ENCODE results near the gene TTC34.

Gene TTC34

GRCh38 chr1:2833454-2834145, 32.1 kb upstream of the TTC34 start:
- no peak for TF ChIP-seq GATA1 (IDR thresholded peaks at IDR 0.05; ENCODE audit: low read depth, low read length)
- TF ChIP-seq POLR2A (IDR thresholded peaks at IDR 0.05; ENCODE audit: low read length): no peak
- no peak for DNase-seq

- TF ChIP-seq GATA1 (IDR thresholded peaks at IDR 0.05; ENCODE audit: low read depth, low read length) (no peak), POLR2A (IDR thresholded peaks at IDR 0.05; ENCODE audit: low read length) (no peak)
- no peak for DNase-seq
These were observed 31.3 kb upstream of the TTC34 start for GRCh38 chr1:2832506-2833453.

- no peak for TF ChIP-seq POLR2A (IDR thresholded peaks at IDR 0.05; ENCODE audit: low read length)
- TF ChIP-seq GATA1 (IDR thresholded peaks at IDR 0.05; ENCODE audit: low read depth, low read length): no peak
- DNase-seq: no peak
These were observed 30.2 kb upstream of the TTC34 start for GRCh38 chr1:2831596-2832212.

GRCh38 chr1:2830761-2831425, 29.4 kb upstream of the TTC34 start:
- TF ChIP-seq GATA1 (IDR thresholded peaks at IDR 0.05; ENCODE audit: low read depth, low read length) (no peak), POLR2A (IDR thresholded peaks at IDR 0.05; ENCODE audit: low read length) (no peak)
- no peak for DNase-seq

GRCh38 chr1:2829846-2830615, 28.5 kb upstream of the TTC34 start:
- TF ChIP-seq POLR2A (IDR thresholded peaks at IDR 0.05; ENCODE audit: low read length) (no peak), GATA1 (IDR thresholded peaks at IDR 0.05; ENCODE audit: low read depth, low read length) (no peak)
- DNase-seq: no peak

GRCh38 chr1:2828586-2829250, 27.2 kb upstream of the TTC34 start:
- no peak for DNase-seq
- TF ChIP-seq GATA1 (IDR thresholded peaks at IDR 0.05; ENCODE audit: low read depth, low read length): no peak
- no peak for TF ChIP-seq POLR2A (IDR thresholded peaks at IDR 0.05; ENCODE audit: low read length)

GRCh38 chr1:2826736-2827292, 25.3 kb upstream of the TTC34 start:
- no peak for TF ChIP-seq POLR2A (IDR thresholded peaks at IDR 0.05; ENCODE audit: low read length)
- no peak for TF ChIP-seq GATA1 (IDR thresholded peaks at IDR 0.05; ENCODE audit: low read depth, low read length)
- no peak for DNase-seq

- DNase-seq: no peak
- no peak for TF ChIP-seq GATA1 (IDR thresholded peaks at IDR 0.05; ENCODE audit: low read depth, low read length)
- no peak for TF ChIP-seq POLR2A (IDR thresholded peaks at IDR 0.05; ENCODE audit: low read length)
These were observed 24.8 kb upstream of the TTC34 start for GRCh38 chr1:2826316-2826715.

GRCh38 chr1:2825487-2826189, 24.1 kb upstream of the TTC34 start:
- DNase-seq: no peak
- no peak for TF ChIP-seq GATA1 (IDR thresholded peaks at IDR 0.05; ENCODE audit: low read depth, low read length)
- no peak for TF ChIP-seq POLR2A (IDR thresholded peaks at IDR 0.05; ENCODE audit: low read length)

- no peak for DNase-seq
- TF ChIP-seq POLR2A (IDR thresholded peaks at IDR 0.05; ENCODE audit: low read length) (no peak), GATA1 (IDR thresholded peaks at IDR 0.05; ENCODE audit: low read depth, low read length) (no peak)
These were observed 23.5 kb upstream of the TTC34 start for GRCh38 chr1:2824999-2825398.

- no peak for DNase-seq
These were observed 22.6 kb upstream of the TTC34 start for GRCh38 chr1:2823921-2824610.

More at GRCh38 chr1:2823921-2824610, 22.6 kb upstream of the TTC34 start:
- TF ChIP-seq GATA1 (IDR thresholded peaks at IDR 0.05; ENCODE audit: low read depth, low read length): no peak
- no peak for TF ChIP-seq POLR2A (IDR thresholded peaks at IDR 0.05; ENCODE audit: low read length)
